ENCODE measurements around the gene OSTN.

Gene OSTN

GRCh38 chr3:191314109-191314728 lies 115.2 kb downstream of the OSTN start:
- no peak for DNase-seq
